Muscle of leg (tissue), 11 donors: ENCODE measurements around the gene NAALADL2. TPM values are rescaled to one million over a fixed set of nuclear protein-coding genes. Genes with fewer than 3 reads are reported as not detected.
A peak's percentile ranks its signal among the peaks of the same experiment; 100 is the strongest.

Experiments
- DNase-seq: peaks from one replicate; pipeline ENCODE4 v3.0.0; 2013
- H3K27ac ChIP-seq: one replicate; pipeline ENCODE4 v1.5.1; 2013; ENCODE audit warnings: mild to moderate bottlenecking, low read length, control low read depth
- H3K27me3 ChIP-seq: one replicate; pipeline ENCODE4 v1.6.1; 2013; ENCODE audit warnings: low read length; ENCODE audit not compliant: control insufficient read depth, insufficient read depth
- H3K36me3 ChIP-seq: one replicate; pipeline ENCODE4 v1.6.1; 2013; ENCODE audit warnings: low read length; ENCODE audit not compliant: control insufficient read depth, insufficient read depth
- H3K4me1 ChIP-seq: one replicate; pipeline ENCODE4 v1.6.1; 2013; ENCODE audit warnings: low read length; ENCODE audit not compliant: control insufficient read depth, insufficient read depth
- H3K4me3 ChIP-seq: one replicate; pipeline ENCODE4 v1.5.1; 2013; ENCODE audit warnings: low read length, control low read depth
- H3K9me3 ChIP-seq: replicated peaks from 2 replicates; pipeline ENCODE4 v1.6.1; 2013; ENCODE audit warnings: low read depth, low read length; ENCODE audit not compliant: control insufficient read depth
- WGBS: methylation state at CpG from one replicate; pipeline ENCODE4 v1.1.5; 2013; ENCODE audit warnings: missing lambda C conversion rate; ENCODE audit not compliant: insufficient coverage; 5-methylcytosine and 5-hydroxymethylcytosine counted together
- polyA plus RNA-seq, 8 donors: library from polyadenylated mRNA; unstranded; fragments of 120-200 nt; gene quantifications; one replicate each; pipeline versions ENCODE4 v1.2.1 to v1.2.3, GENCODE V29; 2013; ENCODE audit warnings: inconsistent platforms in 1 of 8, low replicate concordance in 1 of 8; ENCODE audit not compliant: insufficient read length in 8 of 8, insufficient read depth in 1 of 8
- total RNA-seq: library from RNA; stranded (reverse); fragments of 120-200 nt; gene quantifications from one replicate; pipeline ENCODE4 v1.2.4, GENCODE V29; 2013

The NAALADL2 gene
- total and polyA plus RNA-seq, 9 donors = 4.8 to 17.4 (median 8.0) TPM

- no CpG with 5 or more reads among the region's 7 CpGs for WGBS
- no peaks in the 10 kb centered on the region for H3K36me3 ChIP-seq
- DNase-seq = no peak
- H3K27ac ChIP-seq = no peak overlapping the region
- H3K4me3 ChIP-seq = no peak overlapping the region
- no peaks in the 10 kb centered on the region for H3K27me3 ChIP-seq
- no peaks in the 10 kb centered on the region for H3K4me1 ChIP-seq
- H3K9me3 ChIP-seq = no peaks in the 10 kb centered on the region
Observed at GRCh38 chr3:174854987-174855386, 4.1 kb upstream of the NAALADL2 start.

- no CpG with 5 or more reads among the region's 3 CpGs for WGBS
- Histone ChIP-seq H3K9me3 (no peaks in the 10 kb centered on the region), H3K27ac (no peak overlapping the region), H3K36me3 (no peaks in the 10 kb centered on the region), H3K27me3 (no peaks in the 10 kb centered on the region), H3K4me1 (no peaks in the 10 kb centered on the region), H3K4me3 (no peak overlapping the region)
- DNase-seq = no peak
Observed at GRCh38 chr3:174857301-174857700, 1.8 kb upstream of the NAALADL2 start.

- Histone ChIP-seq H3K36me3 (no peaks in the 10 kb centered on the region), H3K27ac (no peak overlapping the region), H3K4me1 (peaks cover 3% of the 10 kb centered on the region), H3K9me3 (no peaks in the 10 kb centered on the region), H3K4me3 (no peak overlapping the region), H3K27me3 (no peaks in the 10 kb centered on the region)
- no peak for DNase-seq
- WGBS = no CpG with 5 or more reads among the region's 1 CpG
Observed at GRCh38 chr3:174858353-174858752, 781 bp upstream of the NAALADL2 start.

- Histone ChIP-seq H3K9me3 (no peaks in the 10 kb centered on the region), H3K4me1 (peaks cover 3% of the 10 kb centered on the region), H3K36me3 (no peaks in the 10 kb centered on the region), H3K27ac (no peak overlapping the region), H3K4me3 (no peak overlapping the region), H3K27me3 (no peaks in the 10 kb centered on the region)
- WGBS = no CpG with 5 or more reads among the region's 3 CpGs
- no peak for DNase-seq
Observed at GRCh38 chr3:174859756-174860155, 622 bp downstream of the NAALADL2 start.

GRCh38 chr3:174862101-174862500, 3.0 kb downstream of the NAALADL2 start:
- Histone ChIP-seq H3K4me3 (no peak overlapping the region), H3K9me3 (no peaks in the 10 kb centered on the region), H3K27me3 (no peaks in the 10 kb centered on the region), H3K27ac (no peak overlapping the region), H3K36me3 (no peaks in the 10 kb centered on the region), H3K4me1 (peaks cover 3% of the 10 kb centered on the region)
- no CpG with 5 or more reads among the region's 3 CpGs for WGBS
- DNase-seq = peak; percentile 20

- H3K4me1 ChIP-seq = peaks cover 3% of the 10 kb centered on the region
- H3K27me3 ChIP-seq = no peaks in the 10 kb centered on the region
- 60% methylated on average over 1 of the region's 3 CpGs for WGBS
- no peaks in the 10 kb centered on the region for H3K36me3 ChIP-seq
- H3K4me3 ChIP-seq = no peak overlapping the region
- DNase-seq = peak; percentile 53
- H3K27ac ChIP-seq = peak overlapping the region; percentile 59
- H3K9me3 ChIP-seq = no peaks in the 10 kb centered on the region
Observed at GRCh38 chr3:174862666-174863065, 3.5 kb downstream of the NAALADL2 start.

- no peaks in the 10 kb centered on the region for H3K27me3 ChIP-seq
- no peak overlapping the region for H3K27ac ChIP-seq
- H3K4me3 ChIP-seq = no peak overlapping the region
- peaks cover 3% of the 10 kb centered on the region for H3K4me1 ChIP-seq
- DNase-seq = no peak
- H3K9me3 ChIP-seq = no peaks in the 10 kb centered on the region
- H3K36me3 ChIP-seq = no peaks in the 10 kb centered on the region
Observed at GRCh38 chr3:174863488-174863887, 4.4 kb downstream of the NAALADL2 start.

- Histone ChIP-seq H3K27ac (no peak overlapping the region), H3K4me1 (no peaks in the 10 kb centered on the region), H3K27me3 (no peaks in the 10 kb centered on the region), H3K4me3 (no peak overlapping the region), H3K36me3 (no peaks in the 10 kb centered on the region), H3K9me3 (no peaks in the 10 kb centered on the region)
- DNase-seq = peak; percentile 89
- WGBS = 55% methylated on average over 6 of the region's 7 CpGs
Observed at GRCh38 chr3:174869448-174869847, 10.3 kb downstream of the NAALADL2 start.

GRCh38 chr3:174873832-174874657, 14.9 kb downstream of the NAALADL2 start:
- Histone ChIP-seq H3K4me1 (no peaks in the 10 kb centered on the region), H3K27me3 (no peaks in the 10 kb centered on the region), H3K27ac (no peak overlapping the region), H3K9me3 (no peaks in the 10 kb centered on the region), H3K36me3 (no peaks in the 10 kb centered on the region), H3K4me3 (no peak overlapping the region)
- WGBS = 100% methylated on average over 1 of the region's 3 CpGs
- no peak for DNase-seq

- H3K9me3 ChIP-seq = no peaks in the 10 kb centered on the region
- H3K27me3 ChIP-seq = no peaks in the 10 kb centered on the region
- H3K36me3 ChIP-seq = no peaks in the 10 kb centered on the region
- H3K27ac ChIP-seq = no peak overlapping the region
- no peak overlapping the region for H3K4me3 ChIP-seq
- H3K4me1 ChIP-seq = no peaks in the 10 kb centered on the region
- no peak for DNase-seq
- WGBS = no CpG with 5 or more reads among the region's 6 CpGs
Observed at GRCh38 chr3:174882789-174883188, 23.7 kb downstream of the NAALADL2 start.
